RPMI7951 (cell line): ENCODE data around the gene SLC12A9. TPM values are rescaled to one million over a fixed set of nuclear protein-coding genes. Genes with fewer than 3 reads are reported as not detected.

Experiments
- DNase-seq: peaks from one replicate; pipeline ENCODE4 v3.0.0-alpha.2; 2012; ENCODE audit warnings: low read depth
- total RNA-seq: library from RNA; depleted of rRNA; stranded (reverse); fragments of >200 nt; shearing (Covaris generic); gene quantifications from 2 replicates; pipeline ENCODE4 v1.2.3, GENCODE V29; 2014

SLC12A9 gene
- total RNA-seq, 1 experiment from 2014 or later = 9.4 TPM

GRCh38 chr7:100884736-100885439, 32.4 kb downstream of the SLC12A9 start:
- DNase-seq = no peak

GRCh38 chr7:100885440-100886141, 33.1 kb downstream of the SLC12A9 start:
- DNase-seq = no peak

GRCh38 chr7:100886142-100886935, 33.8 kb downstream of the SLC12A9 start:
- no peak for DNase-seq

GRCh38 chr7:100886936-100887515, 34.5 kb downstream of the SLC12A9 start:
- no peak for DNase-seq

GRCh38 chr7:100887516-100888290, 35.2 kb downstream of the SLC12A9 start:
- DNase-seq = no peak

- DNase-seq = no peak
Observed at GRCh38 chr7:100888291-100888987, 35.9 kb downstream of the SLC12A9 start.

GRCh38 chr7:100888988-100889750, 36.7 kb downstream of the SLC12A9 start, which contains the start of gene UFSP1:
UFSP1 (minus strand) TSS chr7:100889715; CDS start chr7:100889271, 444 bp downstream.
- DNase-seq = no peak

- no peak for DNase-seq
Observed at GRCh38 chr7:100890653-100891567, 38.4 kb downstream of the SLC12A9 start.

GRCh38 chr7:100891568-100892247, 39.2 kb downstream of the SLC12A9 start:
- DNase-seq = peak; percentile 39

- DNase-seq = no peak
Observed at GRCh38 chr7:100892364-100893317, 40.1 kb downstream of the SLC12A9 start.

- DNase-seq = no peak
Observed at GRCh38 chr7:100893318-100893895, 40.9 kb downstream of the SLC12A9 start.

- DNase-seq = no peak
Observed at GRCh38 chr7:100893910-100894721, 41.6 kb downstream of the SLC12A9 start.

- no peak for DNase-seq
Observed at GRCh38 chr7:100894860-100895700, 42.6 kb downstream of the SLC12A9 start.

GRCh38 chr7:100895701-100895955, 43.1 kb downstream of the SLC12A9 start, which contains the start of gene ACHE:
ACHE (minus strand) TSS chr7:100895888; CDS start chr7:100894232, 1,656 bp downstream.
- no peak for DNase-seq
